Activated CD4-positive, alpha-beta T cell treated with anti-CD3 and anti-CD28 coated beads, Interleukin-2, amount 50 U/mL, for 24 hours (primary cell): Measurements from ENCODE around the gene TMEM86A.
"Not testable (repeated sequence)": the region's sequence is repeated elsewhere in the genome, so short reads cannot be mapped to it uniquely, and the experiment has no call there.

Source experiments
- DNase-seq, 2 donors: peaks; one replicate each; pipeline ENCODE4 v3.0.0-alpha.2; 2020; ENCODE audit warnings: low read depth in 1 of 2, low spot score in 1 of 2

The TMEM86A gene, protein sequence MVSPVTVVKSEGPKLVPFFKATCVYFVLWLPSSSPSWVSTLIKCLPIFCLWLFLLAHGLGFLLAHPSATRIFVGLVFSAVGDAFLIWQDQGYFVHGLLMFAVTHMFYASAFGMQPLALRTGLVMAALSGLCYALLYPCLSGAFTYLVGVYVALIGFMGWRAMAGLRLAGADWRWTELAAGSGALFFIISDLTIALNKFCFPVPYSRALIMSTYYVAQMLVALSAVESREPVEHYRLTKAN

DNA sequence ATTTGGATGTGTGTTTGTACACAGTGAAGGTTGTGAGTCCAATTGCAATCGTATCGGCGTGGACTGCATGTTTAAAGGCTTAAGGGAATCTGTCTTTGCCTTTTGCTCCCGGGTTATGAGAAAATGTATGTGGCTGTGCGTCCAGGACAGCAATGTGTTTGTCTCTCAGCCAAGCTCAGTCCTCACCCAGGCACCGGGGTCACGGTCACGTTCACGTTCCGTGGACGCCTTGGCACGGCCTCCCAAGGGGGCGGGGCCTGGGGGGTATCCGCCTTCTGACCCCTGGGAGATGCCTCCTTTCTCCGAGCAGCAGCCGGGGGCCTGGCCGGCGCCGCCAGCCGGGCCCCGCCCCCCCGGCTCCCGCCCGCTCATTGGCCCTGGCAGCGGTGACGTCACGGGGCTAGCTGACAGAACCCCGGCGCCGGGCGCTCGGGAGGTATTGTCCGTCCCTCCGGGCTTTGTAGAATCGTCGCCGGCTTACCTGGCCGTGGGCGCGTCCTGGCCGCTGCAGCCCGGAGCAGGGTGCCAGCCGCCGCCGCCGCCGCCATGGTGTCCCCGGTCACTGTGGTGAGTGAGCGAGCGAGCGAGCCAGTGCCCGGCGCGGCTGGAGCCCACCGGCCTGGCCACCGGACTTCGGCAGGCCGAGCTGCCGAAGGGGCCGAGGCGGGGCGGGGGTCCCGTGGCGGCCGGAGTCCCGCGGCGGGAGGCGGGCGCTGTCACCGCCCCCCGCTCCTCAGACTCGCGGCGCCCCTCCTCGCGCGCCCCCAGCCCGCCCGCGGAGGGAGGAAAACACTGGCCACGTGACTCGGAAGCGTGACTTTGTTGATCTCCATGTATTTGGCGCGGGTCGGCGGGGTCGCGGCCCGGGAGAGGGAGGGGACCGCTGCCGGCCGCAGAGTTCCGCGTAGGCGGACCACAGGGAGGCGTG lies at the start of gene TMEM86A:
Gene TMEM86A (plus strand): TSS at position 439 of the 928 bp plus-strand sequence. CDS start 108 bp downstream, at position 547.
- DNase-seq = peak; percentile 72 to 82

DNA sequence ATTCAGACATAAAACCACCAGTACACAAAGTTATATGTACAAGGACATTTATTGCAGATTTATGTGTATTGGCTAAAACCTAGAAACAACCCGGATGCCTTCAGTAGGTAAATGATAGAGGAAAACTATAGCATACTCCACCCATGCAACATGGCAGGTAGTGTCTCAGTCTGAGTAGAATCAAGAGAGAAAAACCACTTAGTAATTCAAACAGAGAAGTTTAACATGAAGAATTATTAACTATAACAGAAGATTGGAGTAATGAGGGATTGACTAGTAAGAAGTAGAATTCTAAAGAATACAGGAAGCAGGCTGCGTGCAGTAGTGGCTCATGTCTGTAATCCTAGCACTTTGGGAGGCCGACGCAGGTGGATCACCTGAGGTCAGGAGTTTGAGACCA lies 48.2 kb upstream of the TMEM86A start:
- no peak for DNase-seq

DNA sequence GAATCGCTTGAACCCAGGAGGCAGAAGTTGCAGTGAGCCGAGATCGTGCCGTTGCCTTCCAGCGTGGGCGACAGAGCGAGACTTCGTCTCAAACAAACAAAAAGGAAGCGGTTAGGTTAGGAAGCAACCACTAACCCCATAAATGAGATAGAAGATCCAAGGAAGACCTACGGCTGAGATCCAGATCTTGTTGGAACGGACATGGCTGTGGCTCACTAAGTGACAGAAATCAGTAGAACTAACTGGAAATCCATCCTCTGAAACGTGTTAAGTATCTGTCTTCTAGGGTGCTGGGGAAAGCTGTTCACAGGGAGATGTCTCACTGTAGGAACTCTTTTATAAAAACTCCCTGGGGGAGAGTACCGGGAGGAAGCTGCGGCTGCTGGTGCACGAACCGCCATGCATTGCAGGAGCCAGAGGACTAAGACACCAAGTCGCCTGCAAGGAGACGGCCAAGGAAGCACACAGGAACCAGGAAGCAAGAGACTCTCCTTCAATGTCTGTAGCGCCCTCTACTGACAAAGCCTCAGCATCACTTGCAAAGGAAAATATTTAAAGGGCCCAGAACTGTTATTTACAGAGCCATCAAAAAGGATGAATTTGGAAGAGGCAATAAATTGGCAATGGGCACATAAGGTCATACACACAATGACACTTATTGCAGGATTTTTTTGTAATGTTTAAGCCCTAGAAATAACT lies 47.6 kb upstream of the TMEM86A start:
- peak in 1 of 2 donors; percentile 22 for DNase-seq

DNA sequence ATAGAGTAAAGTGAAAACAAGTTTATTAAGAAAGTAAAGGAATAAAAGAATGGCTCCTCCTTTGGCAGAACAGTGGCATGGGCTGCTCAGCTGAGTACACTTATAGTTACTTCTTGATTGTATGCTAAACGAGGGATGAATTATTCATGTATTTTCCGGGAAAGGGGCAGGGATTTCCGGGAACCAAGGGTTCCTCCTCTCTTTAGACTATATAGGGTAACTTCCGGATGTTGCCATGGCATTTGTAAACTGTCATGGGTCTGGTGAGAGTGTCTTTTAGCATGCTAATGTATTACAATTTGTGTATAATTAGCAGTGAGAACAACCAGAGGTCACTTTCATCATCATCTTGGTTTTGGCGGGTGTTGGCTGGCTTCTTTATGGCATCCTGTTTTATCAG lies 40.9 kb upstream of the TMEM86A start:
- DNase-seq = no peak

DNA sequence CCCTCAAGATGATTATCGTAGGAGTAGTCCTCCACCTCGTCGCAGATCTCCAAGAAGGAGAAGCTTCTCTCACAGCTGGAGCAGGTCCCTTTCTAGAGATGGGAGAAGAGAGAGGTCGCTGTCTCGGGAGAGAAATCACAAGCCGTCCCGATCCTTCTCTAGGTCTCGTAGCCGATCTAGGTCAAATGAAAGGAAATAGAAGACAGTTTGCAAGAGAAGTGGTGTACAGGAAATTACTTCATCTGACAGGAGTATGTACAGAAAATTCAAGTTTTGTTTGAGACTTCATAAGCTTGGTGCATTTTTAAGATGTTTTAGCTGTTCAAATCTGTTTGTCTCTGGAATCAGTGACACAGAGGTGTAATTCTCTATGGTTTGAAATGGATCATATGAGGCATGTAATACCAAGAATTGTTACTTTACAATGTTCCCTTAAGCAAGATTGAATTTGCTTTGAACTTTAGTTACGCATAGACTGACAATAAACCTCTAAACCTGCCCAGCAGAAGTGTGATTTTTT lies 33.2 kb upstream of the TMEM86A start:
- not testable (repeated sequence) for DNase-seq

DNA sequence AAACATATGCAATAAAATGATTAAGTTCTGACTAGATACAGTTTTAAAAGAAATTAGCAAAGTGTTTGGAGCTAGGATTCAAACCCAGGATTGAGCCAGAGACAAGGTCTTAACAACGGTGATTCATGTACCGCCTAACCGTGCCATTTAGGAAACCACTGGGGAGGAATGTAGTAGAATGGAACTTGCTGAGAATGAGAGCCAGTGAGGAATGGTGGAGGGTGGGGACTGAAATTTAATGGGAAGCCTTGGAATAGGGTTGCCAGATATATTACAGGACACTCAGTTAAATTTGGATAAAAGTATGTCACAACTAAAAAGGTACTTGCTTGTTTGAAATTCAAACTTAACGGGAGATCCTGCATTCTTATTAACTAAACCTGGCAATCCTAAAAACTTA lies 30.4 kb upstream of the TMEM86A start:
- DNase-seq = no peak

DNA sequence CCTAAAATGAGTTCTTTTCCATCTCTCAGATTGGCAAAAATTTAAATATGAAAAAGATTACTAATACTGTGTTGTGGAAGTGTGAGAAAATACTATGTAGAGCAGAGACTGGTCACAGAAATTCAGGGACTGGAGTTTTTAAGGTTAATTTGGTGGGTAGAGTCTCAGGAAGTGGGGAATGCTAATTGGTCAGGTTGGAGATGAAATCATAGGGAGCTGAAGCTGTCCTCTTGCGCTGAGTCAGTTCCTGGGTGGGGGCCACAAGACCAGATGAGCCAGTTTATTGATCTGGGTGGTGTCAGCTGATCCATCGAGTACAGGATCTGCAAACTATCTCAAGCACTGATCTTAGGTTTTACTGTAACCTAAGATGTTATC lies 29.4 kb upstream of the TMEM86A start:
- no peak for DNase-seq

DNA sequence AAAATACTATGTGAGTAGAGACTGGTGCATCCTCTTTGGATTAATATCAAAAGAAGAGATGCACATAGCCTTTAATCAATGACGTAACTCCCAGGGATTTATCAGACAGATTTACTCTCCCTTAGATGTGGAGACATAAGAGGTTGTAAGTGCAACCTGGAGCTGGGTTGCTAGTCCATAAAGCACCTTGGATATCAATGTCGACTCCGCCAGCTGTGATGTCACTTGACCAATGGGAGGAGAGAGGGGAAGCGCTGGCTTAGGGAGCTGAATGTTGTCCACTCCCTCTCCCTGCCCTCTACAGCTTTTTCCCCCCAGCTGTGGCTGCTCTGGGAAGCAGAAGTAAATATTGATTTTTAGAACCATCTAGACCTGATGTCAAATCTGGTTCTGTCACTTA lies 28.9 kb upstream of the TMEM86A start:
- no peak for DNase-seq

DNA sequence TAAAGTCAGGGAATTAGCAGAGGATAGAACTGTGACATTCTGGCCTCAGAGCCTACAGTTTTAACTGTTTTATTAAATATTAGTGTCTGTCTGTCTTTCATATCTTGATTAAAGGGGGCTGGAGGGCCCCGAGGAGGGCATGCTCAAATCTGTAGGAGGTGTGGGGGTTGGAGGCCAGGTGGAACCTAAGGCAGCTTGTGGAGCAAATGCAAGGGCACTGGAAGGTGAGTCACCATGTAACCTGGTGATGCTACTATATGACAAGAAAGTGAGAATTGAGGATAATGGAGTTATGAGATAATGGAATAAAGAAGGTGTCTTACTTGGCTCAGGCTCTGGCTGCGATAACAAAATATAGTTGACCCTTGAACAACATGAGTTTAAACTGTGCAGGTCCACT lies 27.3 kb upstream of the TMEM86A start:
- DNase-seq = peak in 1 of 2 donors; percentile 13

DNA sequence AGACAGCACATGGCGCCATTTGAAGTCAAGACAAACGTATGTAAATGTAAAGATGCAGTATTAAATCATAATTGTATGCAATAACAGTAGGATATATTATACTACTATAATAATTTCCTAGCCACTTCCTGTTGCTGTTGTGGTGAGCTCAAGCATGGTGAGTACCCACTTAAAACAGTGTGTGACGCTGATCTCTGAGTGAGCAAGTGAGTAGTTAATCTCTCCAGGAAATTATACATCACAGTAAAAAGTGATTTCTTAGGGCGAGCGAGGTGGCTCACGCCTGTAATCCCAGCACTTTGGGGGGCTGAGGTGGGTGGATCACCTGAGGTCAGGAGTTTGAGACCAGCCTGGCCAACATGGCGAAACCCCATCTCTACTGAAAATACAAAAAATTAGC lies 26.4 kb upstream of the TMEM86A start:
- peak in 1 of 2 donors; percentile 41 for DNase-seq

DNA sequence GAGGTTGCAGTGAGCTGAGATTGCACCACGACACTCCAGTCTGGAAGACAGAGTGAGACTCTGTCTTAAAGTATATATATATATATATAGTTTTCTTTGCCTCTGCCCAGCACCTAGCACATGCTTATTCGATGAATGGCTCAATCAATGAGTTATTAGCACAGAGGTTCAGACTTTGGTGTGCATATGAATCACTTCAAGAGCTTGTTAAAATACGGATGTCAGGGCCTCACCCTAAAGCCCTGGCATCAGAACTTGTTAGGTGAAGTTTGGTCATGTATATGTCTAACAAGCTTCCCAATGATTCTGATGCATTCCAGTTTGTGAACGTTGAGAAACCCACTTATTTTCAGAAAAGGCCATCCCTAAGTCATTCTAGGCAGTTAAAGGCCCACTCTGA lies 21.8 kb upstream of the TMEM86A start:
- DNase-seq = no peak

DNA sequence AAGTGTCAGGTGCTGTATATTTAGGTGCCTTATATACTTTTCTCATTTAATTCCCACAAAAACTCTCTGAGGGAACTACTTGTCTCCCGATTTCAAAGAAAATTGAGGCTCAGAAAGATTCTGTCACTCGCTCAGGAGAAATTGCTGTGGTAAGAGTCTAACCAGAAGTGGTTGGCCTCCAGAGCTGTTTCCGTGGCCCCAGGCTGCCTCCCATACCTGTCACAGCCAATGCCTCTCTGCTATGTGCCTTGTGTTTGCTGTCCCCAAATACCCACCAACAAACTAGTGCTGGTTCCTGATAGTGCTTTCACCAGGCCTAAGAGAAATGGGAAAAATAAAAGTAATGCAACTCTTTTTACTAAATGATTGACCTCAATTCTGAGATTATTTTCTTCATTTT lies 21.0 kb upstream of the TMEM86A start:
- DNase-seq = no peak

DNA sequence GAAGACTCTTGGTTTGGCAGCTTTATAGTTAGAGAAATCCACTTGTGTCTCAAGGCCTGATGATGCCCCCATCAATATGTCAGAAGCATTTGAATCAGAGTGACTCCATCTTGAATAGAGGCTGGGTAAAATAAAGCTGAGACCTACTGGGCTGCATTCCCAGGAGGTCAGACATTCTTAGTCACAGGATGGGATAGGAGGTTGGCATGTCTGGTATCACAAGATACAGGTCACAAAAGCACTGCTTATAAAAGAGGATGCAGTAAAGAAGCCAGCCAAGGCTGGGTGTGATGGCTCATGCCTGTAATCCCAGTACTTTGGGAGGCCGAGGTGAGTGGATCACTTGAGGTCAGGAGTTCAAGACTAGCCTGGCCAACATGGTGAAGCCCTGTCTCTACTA lies 16.6 kb upstream of the TMEM86A start:
- DNase-seq = not testable (repeated sequence)

DNA sequence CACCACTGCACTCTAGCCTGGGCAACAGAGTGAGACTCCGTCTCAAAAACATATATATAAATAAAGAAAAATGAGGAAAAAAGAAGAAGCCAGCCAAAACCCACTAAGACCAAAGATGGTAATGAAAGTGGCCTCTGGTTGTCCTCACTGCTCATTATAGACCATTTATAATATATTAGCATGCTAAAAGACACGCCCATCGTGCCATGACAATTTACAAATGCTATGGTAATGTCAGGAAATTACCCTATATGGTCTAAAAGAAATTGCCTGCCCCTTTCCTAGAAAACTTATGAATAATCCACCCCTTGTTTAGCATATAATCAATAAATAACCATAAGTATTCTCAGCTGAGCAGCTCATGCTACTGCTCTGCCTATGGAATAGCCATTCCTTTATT lies 16.1 kb upstream of the TMEM86A start:
- DNase-seq = no peak

DNA sequence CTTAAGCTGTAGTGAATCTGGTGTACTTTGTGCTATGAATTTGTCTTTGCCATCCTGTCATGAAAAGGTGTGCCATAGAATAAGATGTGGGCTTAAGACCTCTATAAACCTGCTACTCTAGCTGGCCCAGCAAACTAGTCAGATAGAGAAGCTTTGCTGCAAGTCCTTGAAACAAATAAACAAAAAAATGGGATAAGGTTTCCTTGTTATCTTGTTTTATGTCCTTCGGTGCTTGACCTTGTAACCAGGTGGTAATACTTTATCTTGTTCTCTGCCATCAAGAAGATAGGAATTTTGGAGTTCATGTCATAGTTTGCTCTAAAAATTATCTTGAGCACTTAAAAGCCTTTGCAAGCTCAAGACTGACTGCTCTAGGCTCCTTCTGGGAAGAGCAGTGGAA lies 14.3 kb upstream of the TMEM86A start:
- no peak for DNase-seq

DNA sequence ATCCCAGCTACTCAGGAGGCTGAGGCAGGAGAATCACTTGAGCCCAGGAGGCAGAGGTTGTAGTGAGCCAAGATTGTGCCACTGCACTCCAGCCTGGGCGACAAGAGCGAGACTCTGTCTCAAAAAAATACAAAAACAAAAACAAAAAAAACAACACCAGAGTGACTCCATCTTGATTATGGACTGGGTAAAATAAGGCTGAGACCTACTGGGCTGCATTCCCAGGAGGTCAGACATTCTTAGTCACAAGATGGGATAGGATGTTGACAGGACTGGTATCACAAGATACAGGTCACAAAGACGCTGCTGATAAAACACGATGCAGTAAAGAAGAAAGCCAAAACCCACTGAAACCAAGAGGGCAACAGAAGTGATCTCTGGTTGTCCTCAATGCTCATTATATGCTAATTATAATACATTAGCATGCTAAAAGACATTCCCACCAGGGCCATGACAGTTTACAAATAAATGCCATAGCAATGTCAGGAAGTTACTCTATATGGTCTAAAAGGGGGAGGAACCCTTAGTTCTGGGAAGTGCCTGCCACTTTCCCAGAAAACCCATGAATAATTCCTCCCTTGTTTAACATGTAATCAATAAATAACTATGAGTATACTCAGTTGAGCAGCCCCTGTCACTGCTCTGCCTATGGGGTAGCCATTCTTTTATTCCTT lies 7.0 kb upstream of the TMEM86A start:
- not testable (repeated sequence) for DNase-seq

DNA sequence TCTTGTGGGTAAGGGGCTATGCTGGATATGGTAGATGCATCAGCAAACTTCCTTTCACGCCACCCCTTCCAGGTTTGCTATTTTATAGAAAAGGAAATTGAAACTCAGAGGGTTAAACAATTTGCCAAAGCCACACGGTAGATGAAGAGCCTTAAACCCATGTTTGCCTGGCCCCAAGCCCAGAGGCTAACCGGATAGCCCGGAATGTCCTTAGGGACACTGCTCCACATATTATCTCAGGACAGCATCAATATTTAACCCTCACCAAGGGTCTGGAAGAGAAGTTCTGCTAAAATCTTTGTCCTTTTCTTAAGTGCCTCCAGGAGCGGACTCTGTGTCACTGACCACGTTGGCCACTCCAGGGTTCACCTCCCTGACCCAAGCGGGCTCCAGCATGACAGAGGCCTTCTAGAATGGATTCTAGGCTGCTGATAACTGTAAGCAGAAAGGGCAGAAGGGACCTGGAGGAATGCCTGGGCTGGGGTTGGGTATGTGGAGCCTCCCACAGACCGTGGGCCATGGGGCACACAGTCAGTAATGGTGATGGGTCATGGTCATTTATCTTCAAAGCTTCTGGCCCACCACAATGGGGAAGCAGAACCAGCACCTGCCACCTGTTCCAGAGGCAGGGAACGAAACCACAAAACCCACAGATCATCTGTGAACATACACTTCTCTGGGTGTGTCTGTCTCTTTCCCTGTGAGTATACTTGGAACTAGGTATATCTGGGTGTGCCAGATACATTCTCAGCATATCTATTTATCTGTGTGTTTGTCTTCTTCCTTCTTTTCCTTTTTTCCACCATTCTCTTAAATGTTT lies 5.4 kb upstream of the TMEM86A start:
- DNase-seq = no peak

DNA sequence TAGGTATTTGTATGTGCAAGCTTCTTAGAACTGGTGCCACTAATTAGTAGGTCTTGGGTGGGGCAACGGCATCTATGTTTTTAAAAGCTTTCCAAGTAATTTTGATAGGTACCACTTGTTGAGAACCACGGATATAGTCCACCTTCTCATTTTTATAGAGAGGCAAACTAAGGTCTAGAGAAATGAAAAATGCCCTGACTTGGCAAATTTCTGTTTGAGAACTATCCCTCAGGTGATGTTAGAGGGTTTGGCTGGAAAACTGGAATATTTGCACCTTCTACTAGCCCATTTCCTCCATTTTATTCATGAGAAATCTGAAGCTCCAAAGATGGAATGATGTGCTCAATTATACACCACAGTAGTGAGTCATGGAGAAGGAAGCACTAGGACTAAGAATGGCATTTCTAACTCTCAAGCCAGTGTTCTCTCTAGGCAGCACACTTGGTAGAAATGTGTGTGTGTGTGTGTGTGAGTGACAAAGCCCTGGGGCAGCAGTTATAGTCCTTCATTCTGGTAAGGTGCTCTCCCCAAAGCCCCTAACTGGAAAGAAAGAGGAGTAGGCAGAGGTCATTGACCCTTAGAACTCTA lies 1.8 kb upstream of the TMEM86A start:
- DNase-seq = no peak

DNA sequence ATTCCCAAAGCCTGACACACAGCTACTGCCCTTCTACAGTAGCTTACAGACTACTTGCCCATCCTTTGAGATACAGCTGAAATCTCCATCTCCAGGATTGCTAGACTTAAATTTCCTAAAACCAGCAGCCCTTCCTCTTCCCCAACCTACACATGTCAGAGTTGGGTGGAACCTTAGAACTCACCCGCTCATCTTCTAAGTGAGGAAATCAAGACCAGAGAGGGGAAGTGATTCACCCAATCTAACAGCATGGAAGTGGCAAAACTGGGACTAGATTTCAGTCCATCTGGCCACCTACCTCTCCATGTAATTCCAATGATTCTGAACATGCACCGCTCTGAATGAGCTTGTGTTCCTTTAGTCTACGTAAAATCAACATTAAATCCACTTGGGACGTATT lies 1.0 kb upstream of the TMEM86A start:
- DNase-seq = no peak

DNA sequence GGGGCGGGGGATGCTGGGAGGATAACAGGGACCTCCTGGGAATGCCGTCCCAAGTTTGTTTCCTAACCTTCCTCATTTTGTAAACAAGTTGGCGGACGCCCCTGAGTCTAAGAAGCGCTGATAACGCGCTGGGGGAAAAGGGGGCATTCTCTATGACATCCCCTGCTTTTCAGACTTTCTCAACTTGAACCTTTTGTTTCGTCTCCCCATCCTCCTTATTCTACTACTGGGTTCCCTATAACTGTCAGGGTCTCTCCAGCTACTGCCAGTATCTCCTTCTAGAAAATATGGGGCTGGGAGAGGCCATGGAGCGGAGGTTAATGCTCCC lies 654 bp downstream of the TMEM86A start:
- no peak for DNase-seq
